NCI-H2107 treated with DMSO at 0.1 percent for 48 hours (cell line): Measurements from ENCODE around the gene NTN1.

ENCODE experiments used
- DNase-seq: peaks from one replicate; lab custom pipeline; 2025; ENCODE audit not compliant: unreplicated experiment; lab: John Stamatoyannopoulos, UW

The NTN1 gene

DNA sequence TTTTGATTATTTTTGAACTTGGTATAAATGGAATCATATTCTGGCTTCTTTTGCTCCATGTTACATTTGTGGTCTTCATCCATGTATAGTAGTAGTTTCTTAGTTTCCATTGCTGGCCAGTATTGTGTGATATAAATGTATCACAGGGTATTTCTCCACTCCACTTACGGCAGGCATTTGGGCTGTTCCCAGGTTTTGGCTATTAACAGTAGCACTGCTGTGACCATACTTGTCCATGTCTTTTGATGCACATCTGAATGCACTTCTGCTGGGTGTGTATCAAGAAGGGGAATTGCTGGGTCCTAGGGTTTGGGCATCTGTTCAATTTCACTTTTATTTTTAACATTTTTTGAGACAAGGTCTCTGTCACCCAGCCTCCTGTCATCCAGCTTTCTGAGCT, 13.9 kb downstream of the NTN1 start:
- no peak for DNase-seq

DNA sequence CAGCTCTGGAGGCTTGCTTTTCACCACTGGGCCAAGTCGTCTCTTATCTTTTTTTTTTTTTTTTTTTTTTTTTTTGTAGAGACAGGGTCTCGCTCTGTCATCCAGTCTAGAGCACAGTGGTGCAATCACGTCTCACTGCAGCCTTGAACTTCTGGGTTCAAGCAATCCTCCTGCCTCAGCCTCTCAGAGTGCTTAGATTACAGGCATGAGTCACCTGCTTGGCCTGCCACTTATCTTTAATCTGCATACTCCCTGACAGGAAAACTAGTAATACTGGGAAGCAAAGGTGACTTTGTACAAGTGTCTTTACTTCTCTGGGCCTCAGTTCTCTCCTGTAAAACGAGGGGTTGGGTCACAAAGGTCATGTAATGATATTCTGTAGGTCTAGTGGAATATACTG, 15.0 kb downstream of the NTN1 start:
- no peak for DNase-seq

- DNase-seq: no peak
Observed at GRCh38 chr17:9037736-9038135, 16.4 kb downstream of the NTN1 start.

DNA sequence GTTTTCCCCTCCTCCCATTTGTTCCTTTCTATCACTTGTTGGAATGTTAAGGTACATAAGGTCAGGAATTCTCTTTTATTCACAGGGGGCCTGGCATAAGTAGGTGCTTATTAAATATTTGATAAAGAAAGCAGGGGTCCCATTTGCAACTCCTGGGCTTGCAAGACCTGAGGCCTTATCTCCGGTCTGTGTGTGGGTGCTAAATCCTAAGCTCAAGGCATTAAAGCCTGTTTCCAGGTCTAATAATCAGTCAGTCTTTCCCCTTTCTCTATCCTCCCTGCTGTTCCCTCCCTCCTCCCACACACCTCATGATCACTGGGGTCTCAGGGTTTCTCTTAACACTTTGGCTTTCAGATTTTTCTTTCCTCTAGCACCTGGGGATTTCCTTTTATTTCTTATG, 17.1 kb downstream of the NTN1 start:
- no peak for DNase-seq

DNA sequence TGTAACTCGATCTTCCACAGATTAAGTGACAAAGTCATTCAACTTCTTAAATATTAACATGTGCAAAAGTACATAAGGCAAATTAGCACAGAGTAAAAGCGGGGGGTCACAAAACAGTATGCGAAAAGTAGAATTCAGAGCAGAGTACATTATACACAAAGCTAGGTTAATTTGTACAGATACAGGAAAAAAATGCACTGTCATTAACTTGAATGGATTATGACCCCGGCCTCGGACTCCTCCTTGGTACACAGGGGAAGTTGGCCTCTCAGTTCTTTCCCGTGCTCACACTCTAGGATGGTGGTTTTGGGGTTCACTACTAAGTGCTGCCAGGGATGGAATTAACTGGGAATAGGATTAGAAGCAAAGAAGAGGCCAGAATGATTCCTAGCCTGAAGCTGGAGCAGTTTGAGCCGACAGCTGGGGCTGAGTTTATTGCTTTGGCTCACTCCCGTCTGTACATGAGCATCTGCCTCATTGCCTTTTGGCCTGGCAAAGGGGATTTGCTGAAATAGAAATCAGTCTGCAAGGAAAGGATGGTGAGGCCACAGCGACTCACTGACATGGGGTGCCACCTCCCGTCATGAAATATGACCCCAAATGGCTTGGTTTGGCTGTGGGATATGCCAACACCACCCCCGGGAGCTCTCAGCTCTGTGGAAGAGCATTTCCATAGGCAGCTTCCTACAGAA, 23.6 kb downstream of the NTN1 start:
- no peak for DNase-seq

DNA sequence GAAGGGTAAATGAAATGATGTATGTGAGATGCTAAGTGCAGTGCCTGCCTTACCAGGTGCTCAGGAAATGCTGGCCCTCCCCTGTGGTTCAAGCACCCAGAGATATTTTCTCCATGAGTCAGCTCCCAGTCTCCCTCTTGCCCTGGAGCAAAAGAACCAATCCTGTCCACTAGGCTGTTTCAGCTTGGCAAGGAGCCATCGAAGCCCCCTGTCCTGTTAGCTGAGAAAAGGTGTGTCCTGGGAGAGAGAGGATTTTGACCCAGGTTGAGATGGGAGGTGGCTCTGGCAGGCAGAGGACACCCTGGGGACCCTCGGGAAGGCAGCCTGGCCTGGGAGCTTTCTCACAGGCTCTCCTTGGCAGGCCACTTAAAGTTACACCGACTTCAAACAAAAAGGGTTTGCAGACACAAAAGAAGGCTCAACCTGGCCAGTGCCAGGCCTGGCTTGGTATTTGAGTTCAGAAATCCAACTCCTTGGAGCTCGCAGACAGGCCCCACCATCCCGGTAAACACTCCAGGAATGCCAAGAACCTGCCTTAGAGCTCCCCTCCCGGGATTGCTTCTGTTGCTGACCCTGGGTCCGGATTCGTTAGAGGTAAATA, 29.6 kb downstream of the NTN1 start:
- DNase-seq: no peak

GRCh38 chr17:9051561-9051960, 30.3 kb downstream of the NTN1 start:
- DNase-seq: no peak

DNA sequence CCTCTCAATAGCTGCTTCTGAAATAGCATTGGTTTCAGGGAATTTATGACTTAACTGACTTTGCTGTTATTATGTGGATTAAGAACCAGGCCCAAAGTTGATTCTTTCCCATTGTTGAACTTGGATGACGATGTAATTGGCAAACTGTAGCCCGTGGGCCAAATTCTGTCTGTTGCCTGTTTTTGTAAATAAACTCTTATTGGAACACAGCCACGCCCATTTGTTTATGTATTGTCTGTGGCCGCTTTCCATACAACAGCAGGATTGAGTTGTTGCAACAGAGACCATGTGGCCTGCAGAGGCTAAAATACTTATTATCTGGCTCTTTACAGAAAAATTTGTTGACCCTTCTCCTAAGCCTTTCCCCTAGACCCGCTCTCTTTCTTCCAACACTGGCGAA, 31.6 kb downstream of the NTN1 start:
- no peak for DNase-seq

DNA sequence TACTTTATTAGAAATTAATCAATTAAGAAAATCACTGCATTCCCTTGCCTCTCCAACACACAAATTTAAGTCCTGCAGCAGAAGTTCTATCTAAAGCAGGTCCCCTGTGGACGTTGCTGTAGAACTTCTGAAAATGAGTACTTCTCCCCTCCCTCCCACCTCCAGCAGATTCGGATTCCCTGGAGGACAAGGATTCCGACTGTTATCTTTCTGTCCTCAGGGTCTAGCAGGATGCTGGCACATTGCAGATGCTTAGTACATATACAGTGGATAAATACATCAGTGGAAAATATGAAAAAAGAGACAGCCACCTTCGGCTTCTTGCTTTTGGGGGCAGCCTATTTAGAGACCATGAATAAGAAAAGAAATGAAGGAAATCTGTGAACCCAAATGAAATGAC, 32.1 kb downstream of the NTN1 start:
- DNase-seq: no peak

GRCh38 chr17:9054126-9054975, 33.0 kb downstream of the NTN1 start:
- DNase-seq: no peak

GRCh38 chr17:9055281-9055680, 34.0 kb downstream of the NTN1 start:
- no peak for DNase-seq

GRCh38 chr17:9056566-9056965, 35.3 kb downstream of the NTN1 start:
- DNase-seq: no peak

GRCh38 chr17:9057310-9057709, 36.0 kb downstream of the NTN1 start:
- no peak for DNase-seq

GRCh38 chr17:9062399-9062902, 41.1 kb downstream of the NTN1 start:
- no peak for DNase-seq

DNA sequence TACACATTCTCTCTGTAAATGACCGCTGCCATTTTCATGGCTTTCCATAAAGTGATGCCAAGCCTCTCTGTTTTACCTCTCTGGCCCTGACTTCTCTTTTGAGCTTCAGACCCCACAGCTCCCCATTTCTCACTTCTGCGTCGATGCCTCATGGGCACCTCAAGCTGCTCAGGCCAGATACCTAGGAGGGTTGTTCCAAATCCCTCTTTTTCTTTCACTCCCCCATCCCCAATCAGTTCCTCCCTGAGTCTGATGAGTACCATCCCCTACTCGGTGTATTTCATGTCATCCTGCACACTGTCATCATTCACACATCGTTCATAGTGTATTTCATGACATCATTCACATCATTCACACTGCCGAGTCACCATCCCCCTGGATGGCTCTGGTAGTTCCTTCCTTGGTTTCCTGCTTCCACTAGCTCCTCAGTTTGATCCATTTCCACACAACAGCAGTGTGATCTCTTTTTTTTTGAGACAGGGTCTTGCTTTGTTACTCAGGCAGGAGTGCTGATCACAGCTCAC, 43.1 kb downstream of the NTN1 start:
- no peak for DNase-seq

GRCh38 chr17:9071016-9071415, 49.7 kb downstream of the NTN1 start:
- DNase-seq: no peak

DNA sequence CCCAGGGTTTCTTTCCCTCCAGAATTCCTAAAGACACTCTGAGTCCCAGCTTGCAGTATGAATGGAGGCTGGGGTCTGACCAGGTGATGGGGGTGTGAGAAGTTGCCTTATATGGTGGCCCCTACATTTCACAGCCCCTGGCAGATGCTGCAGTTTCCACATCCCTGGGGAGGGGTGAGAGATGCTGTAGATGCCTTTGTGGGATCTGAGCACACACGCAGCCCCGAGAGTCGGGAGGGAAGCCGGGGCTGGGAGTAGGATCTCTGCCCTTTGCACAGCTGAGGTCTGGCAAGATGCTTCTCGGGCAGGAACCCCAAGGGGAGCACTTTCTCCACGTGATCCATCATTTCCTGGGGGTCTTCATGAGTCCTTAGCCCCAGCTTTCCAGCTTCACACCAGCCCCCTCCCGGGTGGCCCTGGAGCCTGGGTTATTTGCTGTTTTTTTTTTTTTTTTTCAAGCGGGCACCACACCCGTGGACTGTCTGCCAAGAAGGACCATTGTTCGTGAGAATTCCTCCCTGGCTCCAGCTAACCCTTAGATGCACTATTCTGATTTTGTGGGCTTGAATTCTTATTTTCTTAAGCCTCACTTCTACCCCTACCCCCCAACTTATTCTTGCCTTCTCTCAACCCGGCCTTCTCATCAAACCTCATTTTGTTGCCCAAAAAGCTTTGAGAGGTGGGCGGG, 50.6 kb downstream of the NTN1 start:
- no peak for DNase-seq

DNA sequence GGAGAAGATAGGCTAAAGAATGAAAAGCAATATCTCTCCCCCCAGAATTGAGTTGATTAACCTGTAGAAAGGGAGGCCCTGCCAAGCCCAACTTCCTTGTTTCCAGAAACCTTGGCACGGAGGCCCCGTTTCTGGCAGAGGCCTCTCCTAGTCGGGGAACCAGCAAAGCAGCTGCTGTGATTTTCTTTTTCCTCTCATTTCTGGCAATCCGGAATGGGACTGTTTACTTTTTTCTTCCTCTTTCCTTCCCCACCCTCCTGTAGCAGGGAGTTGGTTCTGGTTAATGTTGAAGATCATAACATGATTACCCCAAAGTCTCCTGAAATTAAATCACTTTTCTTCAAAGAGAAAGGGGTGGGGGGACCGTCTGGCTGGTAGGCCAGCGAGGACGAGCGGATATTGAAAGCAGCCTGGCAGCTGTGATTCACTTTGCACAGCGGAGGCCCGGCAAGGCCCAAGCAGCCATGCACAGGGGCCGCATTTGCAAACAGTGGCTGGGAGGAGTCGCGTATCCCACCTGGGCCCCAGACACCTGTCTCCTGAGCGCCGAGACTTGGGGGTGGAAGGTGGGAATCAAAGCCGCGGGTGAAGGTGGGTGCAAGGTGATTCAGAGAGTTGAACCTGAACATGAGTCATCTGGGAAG, 51.5 kb downstream of the NTN1 start:
- no peak for DNase-seq

DNA sequence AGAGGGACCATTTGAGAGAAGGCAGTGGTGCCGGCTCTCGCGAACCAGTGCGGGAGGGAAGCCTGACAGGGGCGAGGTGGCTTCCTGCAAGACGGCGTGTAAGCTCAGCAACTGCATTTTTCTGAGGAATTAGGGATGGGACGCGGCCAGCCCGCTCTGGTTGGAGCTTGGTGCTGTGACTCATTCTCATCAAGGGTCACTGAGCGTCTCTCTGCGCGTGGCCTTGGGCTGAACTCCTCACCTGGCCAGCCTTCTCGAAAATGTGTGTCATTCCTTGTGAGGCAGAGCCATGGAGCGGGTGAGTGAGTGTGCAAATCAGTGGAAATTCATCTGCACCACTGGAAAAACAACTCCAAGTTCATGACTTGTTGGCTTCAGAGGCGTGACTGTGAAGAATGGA, 52.8 kb downstream of the NTN1 start:
- no peak for DNase-seq

DNA sequence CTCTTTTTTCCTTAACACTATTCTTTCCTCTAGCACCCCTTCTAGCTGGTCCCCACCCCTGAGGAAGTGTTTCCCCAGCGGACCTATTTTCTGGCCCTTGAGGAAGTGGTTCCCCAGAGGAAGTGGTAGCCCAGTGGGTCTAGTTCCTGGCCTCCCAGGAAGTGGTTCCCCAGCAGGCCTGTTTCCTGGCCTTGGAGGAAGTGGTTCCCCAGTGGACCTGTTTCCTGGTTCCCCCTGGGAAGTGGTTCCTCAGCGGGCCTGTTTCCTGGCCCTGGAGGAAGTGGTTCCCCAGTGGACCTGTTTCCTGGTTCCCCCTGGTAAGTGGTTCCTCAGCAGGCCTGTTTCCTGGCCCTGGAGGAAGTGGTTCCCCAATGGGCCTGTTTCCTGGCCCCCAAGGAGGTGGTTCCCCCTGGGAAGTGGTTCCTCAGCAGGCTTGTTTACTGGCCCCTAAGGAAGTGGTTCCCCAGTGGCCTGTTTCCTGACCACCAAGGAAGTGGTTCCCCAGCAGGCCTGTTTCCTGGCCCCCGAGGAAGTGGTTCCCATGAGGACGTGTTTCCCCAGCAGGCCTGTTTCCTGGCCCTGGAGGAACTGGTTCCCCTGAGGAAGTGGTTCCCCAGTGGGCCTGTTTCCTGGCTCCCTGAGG, 58.3 kb downstream of the NTN1 start:
- no peak for DNase-seq
